ENCODE results near the gene SLCO2A1.
A peak's percentile ranks its signal among the peaks of the same experiment; 100 is the strongest.

The SLCO2A1 gene

GRCh38 chr3:133914839-133915600 is 114.7 kb downstream of the SLCO2A1 start:
- Histone ChIP-seq H4K20me1 (no peaks in the 10 kb centered on the region), H3K4me2 (no peak overlapping the region), H3K36me3 (no peaks in the 10 kb centered on the region), H3K4me3 (no peak overlapping the region), H3K9me3 (replicated peaks in 1 of 11) (peaks cover 0 to 12% (median 7%) of the 10 kb centered on the region in 11 experiments; a peak in 6 of 22 replicates), H3K27me3 (no peaks in the 10 kb centered on the region), H3K9ac (no peak overlapping the region), H3K4me1 (no peaks in the 10 kb centered on the region), H3K27ac (no peak overlapping the region)
- no peak for TF ChIP-seq Cebpa-rat (IDR thresholded peaks at IDR 0.05)

GRCh38 chr3:133910422-133910821 is 119.3 kb downstream of the SLCO2A1 start:
- H3K27ac ChIP-seq: no peak overlapping the region
- H3K9me3 ChIP-seq (replicated peaks in 1 of 11): no peaks in the 10 kb centered on the region
- H3K27me3 ChIP-seq: no peaks in the 10 kb centered on the region
- no peak overlapping the region for H3K4me3 ChIP-seq
- no peaks in the 10 kb centered on the region for H3K36me3 ChIP-seq
- H3K4me2 ChIP-seq: no peak overlapping the region
- no peaks in the 10 kb centered on the region for H4K20me1 ChIP-seq
- H3K4me1 ChIP-seq: no peaks in the 10 kb centered on the region
- TF ChIP-seq Cebpa-rat (IDR thresholded peaks at IDR 0.05): no peak
- H3K9ac ChIP-seq: no peak overlapping the region

GRCh38 chr3:133905376-133905775 is 124.3 kb downstream of the SLCO2A1 start:
- H3K9me3 ChIP-seq (replicated peaks in 1 of 11): no peaks in the 10 kb centered on the region
- no peaks in the 10 kb centered on the region for H3K27me3 ChIP-seq
- no peak overlapping the region for H3K9ac ChIP-seq
- no peaks in the 10 kb centered on the region for H3K36me3 ChIP-seq
- H3K4me1 ChIP-seq: no peaks in the 10 kb centered on the region
- no peaks in the 10 kb centered on the region for H4K20me1 ChIP-seq
- no peak overlapping the region for H3K4me2 ChIP-seq
- no peak for TF ChIP-seq Cebpa-rat (IDR thresholded peaks at IDR 0.05)
- H3K27ac ChIP-seq: no peak overlapping the region
- H3K4me3 ChIP-seq: no peak overlapping the region

- H3K27me3 ChIP-seq: peaks cover 3 to 9% (median 5%) of the 10 kb centered on the region in 11 experiments; a peak in 21 of 22 replicates
- no peaks in the 10 kb centered on the region for H3K9me3 ChIP-seq (replicated peaks in 1 of 11)
- H3K36me3 ChIP-seq: no peaks in the 10 kb centered on the region
- no peaks in the 10 kb centered on the region for H4K20me1 ChIP-seq
- H3K4me3 ChIP-seq: no peak overlapping the region
- no peaks in the 10 kb centered on the region for H3K4me1 ChIP-seq
- no peak for TF ChIP-seq Cebpa-rat (IDR thresholded peaks at IDR 0.05)
- H3K9ac ChIP-seq: no peak overlapping the region
- H3K4me2 ChIP-seq: no peak overlapping the region
- H3K27ac ChIP-seq: no peak overlapping the region
These were observed 127.9 kb downstream of the SLCO2A1 start for GRCh38 chr3:133901847-133902246.

- no peak for TF ChIP-seq Cebpa-rat (IDR thresholded peaks at IDR 0.05)
- no peaks in the 10 kb centered on the region for H3K9me3 ChIP-seq (replicated peaks in 1 of 11)
These were observed 128.6 kb downstream of the SLCO2A1 start for GRCh38 chr3:133901083-133901482.

GRCh38 chr3:133899311-133899710 is 130.4 kb downstream of the SLCO2A1 start:
- Histone ChIP-seq H3K4me2 (no peak overlapping the region), H3K9ac (no peak overlapping the region), H3K27ac (no peak overlapping the region), H4K20me1 (peaks cover 0 to 12% (median 0%) of the 10 kb centered on the region in 11 experiments; a peak in 5 of 22 replicates), H3K4me3 (no peak overlapping the region), H3K36me3 (no peaks in the 10 kb centered on the region), H3K4me1 (peaks cover 0 to 5% (median 0%) of the 10 kb centered on the region in 10 experiments; a peak in 3 of 20 replicates), H3K27me3 (peaks cover 27 to 35% (median 31%) of the 10 kb centered on the region in 11 experiments), H3K9me3 (replicated peaks in 1 of 11) (no peaks in the 10 kb centered on the region)
- TF ChIP-seq Cebpa-rat (IDR thresholded peaks at IDR 0.05): no peak

More at GRCh38 chr3:133901083-133901482, 128.6 kb downstream of the SLCO2A1 start:
- H3K27ac ChIP-seq: no peak overlapping the region
- H3K4me3 ChIP-seq: no peak overlapping the region
- H3K4me1 ChIP-seq: peaks cover 0 to 3% (median 0%) of the 10 kb centered on the region in 10 experiments; a peak in 3 of 20 replicates
- no peak overlapping the region for H3K4me2 ChIP-seq
- H3K36me3 ChIP-seq: no peaks in the 10 kb centered on the region
- H3K27me3 ChIP-seq: peaks cover 10 to 17% (median 13%) of the 10 kb centered on the region in 11 experiments
- H3K9ac ChIP-seq: no peak overlapping the region
- H4K20me1 ChIP-seq: peaks cover 0 to 5% (median 0%) of the 10 kb centered on the region in 11 experiments; a peak in 2 of 22 replicates

- H3K27me3 ChIP-seq: peaks cover 35 to 51% (median 42%) of the 10 kb centered on the region in 11 experiments
- peaks cover 0 to 5% (median 0%) of the 10 kb centered on the region in 10 experiments; a peak in 3 of 20 replicates for H3K4me1 ChIP-seq
These were observed 132.2 kb downstream of the SLCO2A1 start for GRCh38 chr3:133897547-133897946.

GRCh38 chr3:133896002-133896761 is 133.5 kb downstream of the SLCO2A1 start:
- H3K27me3 ChIP-seq: peaks cover 35 to 51% (median 42%) of the 10 kb centered on the region in 11 experiments
- H3K4me1 ChIP-seq: peaks cover 0 to 5% (median 0%) of the 10 kb centered on the region in 10 experiments; a peak in 3 of 20 replicates
- H3K4me3 ChIP-seq: peak overlapping the region; percentile 59 to 76 (median 68)
- H3K36me3 ChIP-seq: no peaks in the 10 kb centered on the region
- peaks cover 0 to 15% (median 0%) of the 10 kb centered on the region in 11 experiments; a peak in 6 of 22 replicates for H4K20me1 ChIP-seq
- TF ChIP-seq Cebpa-rat (IDR thresholded peaks at IDR 0.05): no peak
- peak overlapping the region; percentile 90 to 97 (median 94) for H3K4me2 ChIP-seq
- peak overlapping the region; percentile 35 to 74 (median 61); a peak in 21 of 22 replicates for H3K9ac ChIP-seq
- H3K9me3 ChIP-seq (replicated peaks in 1 of 11): no peaks in the 10 kb centered on the region
- H3K27ac ChIP-seq: no peak overlapping the region

More at GRCh38 chr3:133897547-133897946, 132.2 kb downstream of the SLCO2A1 start:
- no peak overlapping the region for H3K4me2 ChIP-seq
- H4K20me1 ChIP-seq: peaks cover 0 to 15% (median 0%) of the 10 kb centered on the region in 11 experiments; a peak in 5 of 22 replicates
- no peak overlapping the region for H3K9ac ChIP-seq
- no peak for TF ChIP-seq Cebpa-rat (IDR thresholded peaks at IDR 0.05)
- no peak overlapping the region for H3K27ac ChIP-seq
- no peaks in the 10 kb centered on the region for H3K36me3 ChIP-seq
- H3K4me3 ChIP-seq: no peak overlapping the region
- no peaks in the 10 kb centered on the region for H3K9me3 ChIP-seq (replicated peaks in 1 of 11)
